Neural progenitor cell (in vitro differentiated cells): Measurements from ENCODE around the gene LCE1E. TPM values are rescaled to one million over a fixed set of nuclear protein-coding genes. Genes with fewer than 3 reads are reported as not detected.

Experiments used
- DNase-seq: peaks from one replicate; pipeline ENCODE4 v3.0.0-alpha.2; 2016; ENCODE audit warnings: low spot score
- H2AFZ ChIP-seq: fragments of 200-600 bp; sonication (generic); replicated peaks from 2 replicates; pipeline ENCODE4 v1.6.1; 2016; ENCODE audit warnings: antibody characterized with exemption
- H3F3A ChIP-seq: fragments of 200-600 bp; sonication (generic); 2 replicates; pipeline ENCODE4 v1.6.1; 2016; ENCODE audit warnings: antibody characterized with exemption, low read depth
- H3K27ac ChIP-seq: fragments of 200-600 bp; sonication (generic); 2 replicates; pipeline ENCODE4 v1.5.1; 2016; ENCODE audit warnings: mild to moderate bottlenecking
- H3K27me3 ChIP-seq: fragments of 200-600 bp; sonication (generic); 2 replicates; pipeline ENCODE4 v1.6.1; 2016; ENCODE audit warnings: mild to moderate bottlenecking, moderate library complexity
- H3K36me3 ChIP-seq: fragments of 200-600 bp; sonication (generic); 2 replicates; pipeline ENCODE4 v1.5.1; 2016
- H3K4me1 ChIP-seq: fragments of 200-600 bp; sonication (generic); 2 replicates; pipeline ENCODE4 v1.6.1; 2016; ENCODE audit warnings: mixed run types
- H3K4me2 ChIP-seq: fragments of 200-600 bp; sonication (generic); 2 replicates; pipeline ENCODE4 v1.6.1; 2016
- H3K4me3 ChIP-seq: fragments of 200-600 bp; sonication (generic); 2 replicates; pipeline ENCODE4 v1.5.1; 2016
- H3K79me2 ChIP-seq: fragments of 200-600 bp; sonication (generic); 2 replicates; pipeline ENCODE4 v1.6.1; 2016; ENCODE audit warnings: low read depth
- H3K9ac ChIP-seq: fragments of 200-600 bp; sonication (generic); 2 replicates; pipeline ENCODE4 v1.6.1; 2016
- H3K9me3 ChIP-seq: fragments of 200-600 bp; sonication (generic); 2 replicates; pipeline ENCODE4 v1.5.1; 2016; ENCODE audit warnings: low read depth
- H4K20me1 ChIP-seq: fragments of 200-600 bp; sonication (generic); 2 replicates; pipeline ENCODE4 v1.6.1; 2016; ENCODE audit warnings: low read depth
- H3K27ac Mint-ChIP-seq: 3 replicates; pipeline ENCODE4 v1.8.0; 2021; ENCODE audit warnings: mixed read lengths
- H3K27me3 Mint-ChIP-seq: 2 replicates; pipeline ENCODE4 v1.8.0; 2022; ENCODE audit warnings: low read depth, mild to moderate bottlenecking, inconsistent platforms, moderate library complexity, mixed read lengths; ENCODE audit not compliant: insufficient read depth
- H3K36me3 Mint-ChIP-seq: 3 replicates; pipeline ENCODE4 v1.8.0; 2021; ENCODE audit warnings: mixed read lengths
- H3K4me1 Mint-ChIP-seq: 3 replicates; pipeline ENCODE4 v1.8.0; 2021; ENCODE audit warnings: mixed read lengths
- H3K4me3 Mint-ChIP-seq: 3 replicates; pipeline ENCODE4 v1.8.0; 2021; ENCODE audit warnings: mild to moderate bottlenecking, moderate library complexity, mixed read lengths
- H3K9me3 Mint-ChIP-seq: 3 replicates; pipeline ENCODE4 v1.8.0; 2020; ENCODE audit warnings: mixed read lengths
- CTCF ChIP-seq: fragments of 200-600 bp; sonication (generic); IDR thresholded peaks from 2 replicates; pipeline ENCODE4 v1.5.1; 2017; ENCODE audit warnings: antibody characterized with exemption, mild to moderate bottlenecking
- EZH2 ChIP-seq: fragments of 200-600 bp; sonication (generic); IDR thresholded peaks from 2 replicates; pipeline ENCODE4 v1.6.1; 2017; ENCODE audit warnings: antibody characterized with exemption, mild to moderate bottlenecking, moderate library complexity
- EZH2phosphoT487 ChIP-seq: fragments of 200-600 bp; sonication (generic); IDR thresholded peaks from 2 replicates; pipeline ENCODE4 v1.6.1; 2017; ENCODE audit warnings: antibody characterized with exemption
- total RNA-seq: library from RNA; depleted of rRNA; stranded (reverse); fragments of >200 nt; gene quantifications from 2 replicates; pipeline ENCODE4 v1.2.3, GENCODE V29; 2015; ENCODE audit warnings: low replicate concordance

The LCE1E gene
- total RNA-seq, 1 donor from 2014 or later = not detected

GRCh38 chr1:152759453-152760173 lies 26.4 kb upstream of the LCE1E start:
- no peaks in the 10 kb centered on the region for H3K36me3 ChIP-seq
- H3K79me2 ChIP-seq = no peaks in the 10 kb centered on the region
- H3K4me3 ChIP-seq = no peak overlapping the region
- H3K4me1 ChIP-seq = no peaks in the 10 kb centered on the region
- no peak for DNase-seq
- no peak overlapping the region for H2AFZ ChIP-seq
- peaks cover 22% of the 10 kb centered on the region for H3K9me3 ChIP-seq
- Mint-ChIP-seq H3K4me1 (no peaks in the 10 kb centered on the region), H3K36me3 (no peaks in the 10 kb centered on the region), H3K9me3 (peaks cover 51% of the 10 kb centered on the region), H3K27me3 (peaks cover 7% of the 10 kb centered on the region), H3K27ac (no peak overlapping the region), H3K4me3 (no peak overlapping the region)
- no peaks in the 10 kb centered on the region for H3F3A ChIP-seq
- H3K27ac ChIP-seq = no peak overlapping the region
- no peak overlapping the region for H3K9ac ChIP-seq
- H4K20me1 ChIP-seq = no peaks in the 10 kb centered on the region
- H3K4me2 ChIP-seq = no peak overlapping the region
- no peaks in the 10 kb centered on the region for H3K27me3 ChIP-seq
- TF ChIP-seq CTCF (no peak), EZH2phosphoT487 (no peak), EZH2 (no peak)

DNA sequence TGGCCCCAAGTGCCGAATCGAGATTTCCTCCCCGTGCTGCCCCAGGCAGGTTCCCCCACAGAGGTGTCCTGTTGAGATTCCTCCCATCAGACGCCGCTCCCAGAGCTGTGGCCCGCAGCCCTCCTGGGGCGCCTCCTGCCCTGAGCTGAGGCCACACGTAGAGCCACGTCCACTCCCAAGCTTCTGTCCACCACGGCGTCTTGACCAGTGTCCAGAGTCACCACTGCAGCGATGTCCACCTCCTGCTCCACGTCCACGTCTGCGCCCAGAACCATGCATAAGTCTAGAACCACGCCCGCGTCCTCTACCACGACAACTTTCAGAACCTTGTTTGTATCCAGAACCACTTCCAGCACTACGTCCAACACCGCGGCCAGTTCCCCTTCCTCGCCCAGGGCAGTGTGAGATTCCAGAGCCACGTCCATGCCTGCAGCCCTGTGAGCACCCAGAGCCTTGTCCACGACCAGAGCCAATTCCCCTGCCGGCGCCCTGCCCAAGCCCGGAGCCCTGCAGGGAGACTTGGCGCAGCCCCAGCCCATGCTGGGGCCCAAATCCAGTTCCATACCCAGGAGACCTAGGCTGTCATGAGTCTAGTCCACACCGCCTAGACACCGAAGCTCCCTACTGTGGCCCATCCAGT lies 25.4 kb upstream of the LCE1E start:
- H3K9me3 ChIP-seq = peaks cover 20% of the 10 kb centered on the region
- TF ChIP-seq EZH2phosphoT487 (no peak), EZH2 (no peak), CTCF (no peak)
- Mint-ChIP-seq H3K36me3 (no peaks in the 10 kb centered on the region), H3K27ac (no peak overlapping the region), H3K4me3 (no peak overlapping the region), H3K9me3 (peaks cover 54% of the 10 kb centered on the region), H3K4me1 (no peaks in the 10 kb centered on the region), H3K27me3 (peaks cover 7% of the 10 kb centered on the region)
- H3K36me3 ChIP-seq = no peaks in the 10 kb centered on the region
- H3K4me2 ChIP-seq = no peak overlapping the region
- DNase-seq = no peak
- H4K20me1 ChIP-seq = no peaks in the 10 kb centered on the region
- no peaks in the 10 kb centered on the region for H3K4me1 ChIP-seq
- no peak overlapping the region for H3K9ac ChIP-seq
- H3K27ac ChIP-seq = no peak overlapping the region
- H3K27me3 ChIP-seq = no peaks in the 10 kb centered on the region
- H3F3A ChIP-seq = no peaks in the 10 kb centered on the region
- H3K4me3 ChIP-seq = no peak overlapping the region
- no peak overlapping the region for H2AFZ ChIP-seq
- H3K79me2 ChIP-seq = no peaks in the 10 kb centered on the region

DNA sequence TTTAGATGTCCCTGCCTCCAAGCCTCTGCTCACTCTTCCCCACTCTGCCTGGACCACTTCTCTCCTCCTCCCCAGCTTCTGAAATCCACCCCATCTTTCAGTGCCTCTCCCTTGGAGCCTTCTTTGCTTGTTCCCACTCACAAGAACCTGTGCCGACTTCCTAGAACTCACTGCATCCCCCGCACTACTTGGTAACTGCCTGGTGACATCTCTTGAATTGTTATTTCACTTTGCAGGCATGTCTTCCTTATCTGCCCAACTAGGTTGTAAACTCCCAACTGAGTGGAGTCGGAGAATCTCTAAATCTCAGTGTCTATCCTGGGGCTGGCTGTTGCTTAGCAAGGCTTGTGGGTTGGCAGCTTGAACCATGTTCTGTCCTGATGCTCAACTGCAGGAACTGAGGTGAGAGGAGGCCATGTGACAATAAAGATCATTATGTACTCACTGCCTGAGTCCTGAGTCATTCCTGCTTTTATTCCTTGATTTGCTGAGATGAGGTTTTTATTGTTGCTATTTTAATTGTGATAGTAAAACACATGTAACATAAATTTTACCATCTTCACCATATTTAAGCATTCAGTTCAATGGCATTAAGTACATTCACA lies 24.3 kb upstream of the LCE1E start:
- peaks cover 15% of the 10 kb centered on the region for H3K9me3 ChIP-seq

More for the DNA sequence above, 24.3 kb upstream of the LCE1E start:
- Histone ChIP-seq H3K27ac (no peak overlapping the region), H3K4me2 (no peak overlapping the region), H3F3A (no peaks in the 10 kb centered on the region), H3K4me1 (no peaks in the 10 kb centered on the region), H3K36me3 (no peaks in the 10 kb centered on the region), H2AFZ (no peak overlapping the region), H3K27me3 (no peaks in the 10 kb centered on the region), H4K20me1 (no peaks in the 10 kb centered on the region), H3K9ac (no peak overlapping the region), H3K79me2 (no peaks in the 10 kb centered on the region), H3K4me3 (no peak overlapping the region)
- no peak for TF ChIP-seq CTCF
- no peak for TF ChIP-seq EZH2phosphoT487
- TF ChIP-seq EZH2 = no peak
- H3K36me3 Mint-ChIP-seq = no peaks in the 10 kb centered on the region
- no peak overlapping the region for H3K27ac Mint-ChIP-seq
- peaks cover 49% of the 10 kb centered on the region for H3K9me3 Mint-ChIP-seq
- no peak for DNase-seq
- H3K4me1 Mint-ChIP-seq = no peaks in the 10 kb centered on the region
- H3K27me3 Mint-ChIP-seq = peaks cover 7% of the 10 kb centered on the region
- H3K4me3 Mint-ChIP-seq = no peak overlapping the region
